LNCaP clone FGC (cell line): ENCODE measurements around the gene SIGLEC15.

Experiments used
- DNase-seq: peaks from one replicate; pipeline ENCODE4 v3.0.0-alpha.2; 2011; ENCODE audit warnings: low read depth
- H3K4me3 ChIP-seq: 2 replicates; pipeline ENCODE4 v1.5.1; 2011; ENCODE audit warnings: mild to moderate bottlenecking, low read depth, low read length, control low read depth
- TF ChIP-seq, protein P1 (sequence below): IDR thresholded peaks from 2 replicates; pipeline ENCODE4 v1.5.1; 2012; ENCODE audit warnings: mild to moderate bottlenecking; ENCODE audit not compliant: control insufficient read depth, insufficient read depth; ENCODE audit errors: extremely low read depth

SIGLEC15 gene

GRCh38 chr18:45830917-45831316 is 5.4 kb downstream of the SIGLEC15 start:
- no peak overlapping the region for H3K4me3 ChIP-seq
- no peak for DNase-seq
- TF ChIP-seq, protein P1, sequence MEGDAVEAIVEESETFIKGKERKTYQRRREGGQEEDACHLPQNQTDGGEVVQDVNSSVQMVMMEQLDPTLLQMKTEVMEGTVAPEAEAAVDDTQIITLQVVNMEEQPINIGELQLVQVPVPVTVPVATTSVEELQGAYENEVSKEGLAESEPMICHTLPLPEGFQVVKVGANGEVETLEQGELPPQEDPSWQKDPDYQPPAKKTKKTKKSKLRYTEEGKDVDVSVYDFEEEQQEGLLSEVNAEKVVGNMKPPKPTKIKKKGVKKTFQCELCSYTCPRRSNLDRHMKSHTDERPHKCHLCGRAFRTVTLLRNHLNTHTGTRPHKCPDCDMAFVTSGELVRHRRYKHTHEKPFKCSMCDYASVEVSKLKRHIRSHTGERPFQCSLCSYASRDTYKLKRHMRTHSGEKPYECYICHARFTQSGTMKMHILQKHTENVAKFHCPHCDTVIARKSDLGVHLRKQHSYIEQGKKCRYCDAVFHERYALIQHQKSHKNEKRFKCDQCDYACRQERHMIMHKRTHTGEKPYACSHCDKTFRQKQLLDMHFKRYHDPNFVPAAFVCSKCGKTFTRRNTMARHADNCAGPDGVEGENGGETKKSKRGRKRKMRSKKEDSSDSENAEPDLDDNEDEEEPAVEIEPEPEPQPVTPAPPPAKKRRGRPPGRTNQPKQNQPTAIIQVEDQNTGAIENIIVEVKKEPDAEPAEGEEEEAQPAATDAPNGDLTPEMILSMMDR, result no peak

GRCh38 chr18:45833846-45834245 is 8.4 kb downstream of the SIGLEC15 start:
- TF ChIP-seq, protein P1, result no peak
- no peak for DNase-seq
- H3K4me3 ChIP-seq, result no peak overlapping the region

- TF ChIP-seq, protein P1, result no peak
- DNase-seq, result no peak
- H3K4me3 ChIP-seq, result no peak overlapping the region
These were observed 8.8 kb downstream of the SIGLEC15 start for GRCh38 chr18:45834306-45834705.

DNA sequence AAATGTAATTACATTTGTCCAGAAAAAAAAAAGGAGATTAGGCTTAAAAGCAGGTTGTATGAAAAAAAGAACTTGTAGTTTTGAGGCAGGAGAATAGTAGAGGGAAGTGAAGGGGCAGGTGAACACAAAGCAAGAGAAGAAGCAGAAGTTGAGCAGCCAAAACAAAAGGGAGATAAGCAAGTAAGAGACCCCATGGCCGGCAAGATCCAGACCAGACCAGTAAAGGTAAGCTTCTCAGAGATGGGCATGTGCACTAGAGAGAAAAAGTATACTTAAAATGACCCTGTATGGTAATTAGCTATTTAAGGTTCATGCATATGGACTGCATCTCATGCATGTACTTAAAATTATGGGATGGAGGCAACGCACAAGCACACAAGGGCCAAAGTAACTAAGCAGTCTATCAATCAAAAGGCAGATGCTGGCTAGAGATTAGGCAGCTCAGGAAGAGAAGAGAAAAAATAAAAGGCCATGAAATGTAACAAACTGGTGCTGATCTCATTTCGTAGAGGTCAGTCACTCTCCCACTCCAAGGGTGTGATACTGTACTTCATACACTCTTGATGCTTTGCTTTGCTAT is 9.7 kb downstream of the SIGLEC15 start:
- TF ChIP-seq, protein P1, result no peak
- H3K4me3 ChIP-seq, result no peak overlapping the region
- no peak for DNase-seq

GRCh38 chr18:45836242-45837205 is 11.0 kb downstream of the SIGLEC15 start:
- no peak for DNase-seq
- no peak overlapping the region for H3K4me3 ChIP-seq
- TF ChIP-seq, protein P1, result no peak

DNA sequence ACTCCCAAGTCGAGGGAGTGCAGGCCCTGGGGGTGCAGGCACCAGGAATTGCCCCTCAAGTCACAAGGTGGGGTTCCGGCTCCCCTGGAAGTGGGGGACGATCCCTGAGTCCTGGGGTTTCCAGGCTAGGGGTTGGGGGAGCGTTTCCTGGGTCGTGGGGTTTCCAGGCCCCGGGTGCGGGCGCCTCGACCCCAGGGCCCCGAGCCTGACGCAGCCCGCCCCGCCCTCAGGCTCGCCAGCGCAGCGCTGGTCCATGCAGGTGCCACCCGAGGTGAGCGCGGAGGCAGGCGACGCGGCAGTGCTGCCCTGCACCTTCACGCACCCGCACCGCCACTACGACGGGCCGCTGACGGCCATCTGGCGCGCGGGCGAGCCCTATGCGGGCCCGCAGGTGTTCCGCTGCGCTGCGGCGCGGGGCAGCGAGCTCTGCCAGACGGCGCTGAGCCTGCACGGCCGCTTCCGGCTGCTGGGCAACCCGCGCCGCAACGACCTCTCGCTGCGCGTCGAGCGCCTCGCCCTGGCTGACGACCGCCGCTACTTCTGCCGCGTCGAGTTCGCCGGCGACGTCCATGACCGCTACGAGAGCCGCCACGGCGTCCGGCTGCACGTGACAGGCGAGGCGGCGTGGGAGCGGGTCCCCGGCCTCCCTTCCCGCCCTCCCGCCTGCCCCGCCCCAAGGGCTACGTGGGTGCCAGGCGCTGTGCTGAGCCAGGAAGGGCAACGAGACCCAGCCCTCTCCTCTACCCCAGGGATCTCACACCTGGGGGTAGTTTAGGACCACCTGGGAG is 12.0 kb downstream of the SIGLEC15 start:
- DNase-seq, result no peak
- TF ChIP-seq, protein P1, result no peak
- H3K4me3 ChIP-seq, result no peak overlapping the region
